Stomach smooth muscle (tissue), 2 donors: ENCODE measurements around the gene NEURL2.

Experiments
- H3K27ac ChIP-seq: one replicate; pipeline ENCODE4 v1.7.0; 2013; ENCODE audit warnings: mild to moderate bottlenecking, low read length, inconsistent platforms
- H3K27me3 ChIP-seq, 2 donors: one replicate each; pipeline ENCODE4 v1.7.0; 2013; ENCODE audit warnings: low read length in 2 of 2; ENCODE audit not compliant: insufficient read depth in 2 of 2, control insufficient read depth in 1 of 2
- H3K36me3 ChIP-seq, 2 donors: one replicate each; pipeline ENCODE4 v1.7.0; 2013; ENCODE audit warnings: low read length in 2 of 2; ENCODE audit not compliant: control insufficient read depth in 2 of 2, insufficient read depth in 2 of 2
- H3K4me1 ChIP-seq: one replicate; pipeline ENCODE4 v1.7.0; 2013; ENCODE audit warnings: low read length; ENCODE audit not compliant: control insufficient read depth, insufficient read depth
- H3K4me3 ChIP-seq, 2 donors: one replicate each; pipeline ENCODE4 v1.7.0; 2013; ENCODE audit warnings: low read length in 2 of 2
- H3K9ac ChIP-seq, 2 donors: one replicate each; pipeline ENCODE4 v1.7.0; 2013; ENCODE audit warnings: low read length in 2 of 2, mild to moderate bottlenecking in 1 of 2
- H3K9me3 ChIP-seq, 2 donors: one replicate each; pipeline ENCODE4 v1.7.0; 2013; ENCODE audit warnings: low read length in 2 of 2; ENCODE audit not compliant: control insufficient read depth in 2 of 2
- donor health status: healthy.
- donor health status: Pancreatic carcinoma.

Gene NEURL2

GRCh38 chr20:45919542-45920399 is 28.8 kb upstream of the NEURL2 start:
- no peaks in the 10 kb centered on the region for H3K36me3 ChIP-seq
- H3K27ac ChIP-seq: peak overlapping the region; percentile 46
- no peak overlapping the region for H3K4me3 ChIP-seq
- peaks cover 11% of the 10 kb centered on the region for H3K4me1 ChIP-seq
- no peaks in the 10 kb centered on the region for H3K9me3 ChIP-seq
- no peak overlapping the region for H3K9ac ChIP-seq
- H3K27me3 ChIP-seq: peaks cover 0 to 3% of the 10 kb centered on the region in 2 donors

- Histone ChIP-seq H3K27me3 (peaks cover 0 to 3% of the 10 kb centered on the region in 2 donors), H3K36me3 (no peaks in the 10 kb centered on the region), H3K27ac (no peak overlapping the region), H3K4me3 (no peak overlapping the region), H3K9me3 (no peaks in the 10 kb centered on the region), H3K9ac (no peak overlapping the region), H3K4me1 (peaks cover 4% of the 10 kb centered on the region)
Measured at GRCh38 chr20:45918779-45919537, 27.9 kb upstream of the NEURL2 start.

- H3K4me1 ChIP-seq: peaks cover 4% of the 10 kb centered on the region
- H3K36me3 ChIP-seq: no peaks in the 10 kb centered on the region
- no peak overlapping the region for H3K9ac ChIP-seq
- H3K27ac ChIP-seq: no peak overlapping the region
- peaks cover 0 to 3% of the 10 kb centered on the region in 2 donors for H3K27me3 ChIP-seq
- H3K4me3 ChIP-seq: no peak overlapping the region
- no peaks in the 10 kb centered on the region for H3K9me3 ChIP-seq
Measured at GRCh38 chr20:45918182-45918737, 27.3 kb upstream of the NEURL2 start.

DNA sequence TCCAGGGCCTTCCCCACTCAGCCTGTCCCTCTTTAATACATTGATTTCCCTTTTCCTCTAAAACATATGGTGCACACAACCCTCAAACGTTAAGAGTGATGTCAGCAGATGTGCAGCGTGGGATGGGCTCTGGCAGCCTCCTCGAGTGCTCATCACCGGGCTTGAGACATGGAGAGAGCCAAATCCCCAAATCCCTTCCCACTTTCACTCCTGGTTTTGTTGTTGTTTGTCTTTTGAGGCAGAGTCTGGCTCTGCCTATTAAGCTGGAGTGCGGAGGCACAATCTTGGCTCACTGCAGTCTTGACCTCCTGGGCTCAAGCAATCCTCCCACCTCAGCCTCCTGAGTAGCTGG is 26.8 kb upstream of the NEURL2 start:
- no peak overlapping the region for H3K9ac ChIP-seq
- peaks cover 0 to 3% of the 10 kb centered on the region in 2 donors for H3K27me3 ChIP-seq
- H3K36me3 ChIP-seq: no peaks in the 10 kb centered on the region
- no peak overlapping the region for H3K27ac ChIP-seq
- peaks cover 4% of the 10 kb centered on the region for H3K4me1 ChIP-seq
- no peak overlapping the region for H3K4me3 ChIP-seq
- H3K9me3 ChIP-seq: no peaks in the 10 kb centered on the region

DNA sequence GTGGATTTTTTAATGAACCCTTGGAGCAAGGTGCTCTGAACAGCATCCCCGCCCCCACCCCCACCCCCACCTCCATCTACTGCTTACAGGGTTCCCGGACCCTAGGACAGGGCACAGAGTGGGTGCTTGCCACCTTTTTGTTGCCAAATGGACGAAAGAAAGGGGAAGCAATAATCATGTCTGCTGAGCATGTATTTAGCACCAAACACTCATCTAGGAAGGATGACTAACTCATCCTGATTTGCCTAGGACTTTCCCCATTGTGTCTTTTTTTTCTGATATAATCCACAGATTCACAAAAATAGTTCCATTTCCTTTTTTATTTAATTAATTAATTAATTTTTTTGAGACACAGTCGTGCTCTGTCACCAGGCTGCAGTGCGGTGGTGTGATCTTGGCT is 22.1 kb upstream of the NEURL2 start:
- H3K4me3 ChIP-seq: no peak overlapping the region

DNA sequence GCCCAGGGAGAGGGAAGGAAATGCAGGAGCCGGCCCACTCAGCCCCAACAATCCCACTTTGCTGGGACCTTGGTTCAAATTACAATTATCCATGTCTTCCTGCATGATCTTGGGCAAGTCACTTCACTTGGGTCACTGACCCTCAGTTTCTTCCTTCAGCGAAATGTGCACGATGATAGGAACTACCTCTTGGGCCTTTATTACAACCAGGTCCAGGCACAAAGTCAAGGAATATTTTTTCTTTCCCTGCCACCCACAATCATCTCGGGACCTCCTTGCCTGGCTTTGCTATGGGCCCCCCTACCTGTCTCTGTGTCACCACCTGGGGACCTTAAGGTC is 21.3 kb upstream of the NEURL2 start:
- Histone ChIP-seq H3K9me3 (no peaks in the 10 kb centered on the region), H3K36me3 (no peaks in the 10 kb centered on the region), H3K4me1 (peaks cover 20% of the 10 kb centered on the region), H3K9ac (peak overlapping the region in 1 of 2 donors; percentile 68), H3K27me3 (no peaks in the 10 kb centered on the region), H3K27ac (no peak overlapping the region), H3K4me3 (peak overlapping the region; percentile 13 to 78)

More for the DNA sequence above, 22.1 kb upstream of the NEURL2 start:
- Histone ChIP-seq H3K36me3 (no peaks in the 10 kb centered on the region), H3K27ac (no peak overlapping the region), H3K9ac (no peak overlapping the region), H3K9me3 (no peaks in the 10 kb centered on the region), H3K27me3 (no peaks in the 10 kb centered on the region), H3K4me1 (peaks cover 22% of the 10 kb centered on the region)

GRCh38 chr20:45911486-45912343 is 20.7 kb upstream of the NEURL2 start, which contains the start of gene PLTP:
Gene PLTP, minus strand, starts transcription at chr20:45912155. Its CDS starts 703 bp downstream, at chr20:45911452.
- H3K9me3 ChIP-seq: no peaks in the 10 kb centered on the region
- peak within 1 kb of the TSS; percentile 60 to 68 for H3K9ac ChIP-seq
- peaks cover 20% of the 10 kb centered on the region for H3K4me1 ChIP-seq
- H3K27me3 ChIP-seq: no peaks in the 10 kb centered on the region
- H3K4me3 ChIP-seq: peak within 1 kb of the TSS; percentile 69 to 78
- H3K36me3 ChIP-seq: no peaks in the 10 kb centered on the region
- peak within 1 kb of the TSS; percentile 69 for H3K27ac ChIP-seq

GRCh38 chr20:45910670-45911485 is 19.9 kb upstream of the NEURL2 start:
- H3K9ac ChIP-seq: peak overlapping the region; percentile 60 to 68
- H3K4me3 ChIP-seq: peak overlapping the region; percentile 69 to 78
- peak overlapping the region; percentile 69 for H3K27ac ChIP-seq
- no peaks in the 10 kb centered on the region for H3K27me3 ChIP-seq
- H3K4me1 ChIP-seq: peaks cover 20% of the 10 kb centered on the region
- no peaks in the 10 kb centered on the region for H3K36me3 ChIP-seq
- no peaks in the 10 kb centered on the region for H3K9me3 ChIP-seq

DNA sequence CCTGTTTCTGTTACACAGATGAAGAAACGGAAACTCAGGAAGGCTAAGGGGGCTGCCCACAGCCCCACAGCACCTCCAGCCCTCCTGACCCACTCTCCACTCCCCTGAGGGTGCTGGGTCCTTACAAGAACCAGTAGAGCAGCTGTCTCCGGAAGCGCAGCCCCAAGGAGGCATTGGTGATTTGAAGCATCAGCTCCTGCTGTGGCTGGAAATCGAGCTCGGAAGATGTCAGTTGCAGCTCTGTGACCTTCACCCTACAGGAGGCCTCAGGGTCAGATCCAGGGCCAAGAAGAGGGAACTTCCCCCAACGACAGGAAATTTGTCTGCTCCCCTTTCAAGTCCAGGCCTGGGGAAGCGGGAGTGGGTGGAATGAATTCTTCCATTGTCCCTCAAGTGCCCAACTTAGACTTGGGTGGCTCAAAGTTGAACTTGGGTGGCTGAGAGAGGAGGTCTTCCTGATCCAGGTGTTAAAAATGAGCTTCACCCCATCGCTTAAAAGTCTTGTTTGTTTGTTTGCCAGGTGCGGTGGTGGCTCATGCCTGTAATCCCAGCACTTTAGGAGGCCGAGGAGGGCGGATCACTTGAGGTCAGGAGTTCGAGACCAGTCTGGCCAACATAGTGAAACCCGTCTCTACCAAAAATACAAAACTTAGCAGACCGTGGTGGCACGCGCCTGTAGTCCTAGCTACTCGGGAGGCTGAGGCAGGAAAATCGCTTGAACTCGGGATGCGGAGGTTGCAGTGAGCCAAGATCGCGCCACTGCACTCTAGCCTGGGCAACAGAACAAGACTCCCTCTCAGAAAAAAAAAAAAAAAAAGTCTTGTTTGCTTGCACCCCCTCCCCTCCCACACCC is 19.0 kb upstream of the NEURL2 start:
- Histone ChIP-seq H3K4me3 (peak overlapping the region; percentile 1 to 54), H3K27ac (no peak overlapping the region), H3K36me3 (peaks cover 0 to 2% of the 10 kb centered on the region in 2 donors), H3K9ac (no peak overlapping the region), H3K9me3 (no peaks in the 10 kb centered on the region), H3K27me3 (no peaks in the 10 kb centered on the region), H3K4me1 (peaks cover 20% of the 10 kb centered on the region)
